G401 (cell line): ENCODE data around the gene ADGRF3. TPM values are rescaled to one million over a fixed set of nuclear protein-coding genes. Genes with fewer than 3 reads are reported as not detected.
A peak's percentile ranks its signal among the peaks of the same experiment; 100 is the strongest.
"Not testable (repeated sequence)": the region's sequence is repeated elsewhere in the genome, so short reads cannot be mapped to it uniquely, and the experiment has no call there.

Experiments
- DNase-seq: peaks from one replicate; pipeline ENCODE4 v3.0.0-alpha.2; 2015; ENCODE audit warnings: low spot score
- in situ Hi-C: cut with HindIII; loops from 2 replicates; pipeline ENCODE4 v1.10.0; 2016; ENCODE audit warnings: low sequenced_read_pairs, mixed read lengths
- total RNA-seq: library from RNA; depleted of rRNA; stranded (reverse); fragments of >200 nt; shearing (Covaris generic); gene quantifications from 2 replicates; pipeline ENCODE4 v1.2.3, GENCODE V29; 2014; rRNA removed

ADGRF3 gene
- total RNA-seq, result 0.47 TPM in 1 of 2 replicates, not detected in the other

- in situ Hi-C loops, result no loop called here
- peak; percentile 87 for DNase-seq
Observed at GRCh38 chr2:26346454-26347053, at the start of gene ADGRF3. Gene ADGRF3 (minus strand): TSS chr2:26346789. CDS start chr2:26346234, 555 bp downstream.

- in situ Hi-C loops, result no loop called here
- peak; percentile 19 for DNase-seq
Observed at GRCh38 chr2:26395394-26395793, 48.8 kb upstream of the ADGRF3 start.

- in situ Hi-C loops, result no loop called here
Observed at GRCh38 chr2:26394694-26395093, 48.1 kb upstream of the ADGRF3 start.

GRCh38 chr2:26387189-26387588 lies 40.6 kb upstream of the ADGRF3 start:
- in situ Hi-C loops, result no loop called here
- no peak for DNase-seq

More at GRCh38 chr2:26394694-26395093, 48.1 kb upstream of the ADGRF3 start:
- no peak for DNase-seq

GRCh38 chr2:26384597-26384996 lies 38.0 kb upstream of the ADGRF3 start:
- in situ Hi-C loops, result no loop called here
- DNase-seq, result no peak

GRCh38 chr2:26384183-26384582 lies 37.6 kb upstream of the ADGRF3 start:
- no peak for DNase-seq

GRCh38 chr2:26382564-26382963 lies 36.0 kb upstream of the ADGRF3 start:
- in situ Hi-C loops, result no loop called here
- no peak for DNase-seq

More at GRCh38 chr2:26384183-26384582, 37.6 kb upstream of the ADGRF3 start:
- in situ Hi-C loops, result no loop called here

- in situ Hi-C loops, result no loop called here
- no peak for DNase-seq
Observed at GRCh38 chr2:26380281-26380680, 33.7 kb upstream of the ADGRF3 start.

GRCh38 chr2:26376799-26377198 lies 30.2 kb upstream of the ADGRF3 start:
- in situ Hi-C loops, result no loop called here

GRCh38 chr2:26370909-26371308 lies 24.3 kb upstream of the ADGRF3 start:
- in situ Hi-C loops, DNase-seq: not testable (repeated sequence)

More at GRCh38 chr2:26376799-26377198, 30.2 kb upstream of the ADGRF3 start:
- no peak for DNase-seq

GRCh38 chr2:26369664-26370063 lies 23.1 kb upstream of the ADGRF3 start:
- DNase-seq, in situ Hi-C loops: not testable (repeated sequence)

GRCh38 chr2:26366957-26367356 lies 20.4 kb upstream of the ADGRF3 start:
- in situ Hi-C loops, result no loop called here
- DNase-seq, result no peak

GRCh38 chr2:26364669-26365068 lies 18.1 kb upstream of the ADGRF3 start:
- in situ Hi-C loops, result no loop called here

GRCh38 chr2:26363958-26364357 lies 17.4 kb upstream of the ADGRF3 start:
- in situ Hi-C loops, result no loop called here
- DNase-seq, result no peak

More at GRCh38 chr2:26364669-26365068, 18.1 kb upstream of the ADGRF3 start:
- DNase-seq, result no peak

- in situ Hi-C loops, result no loop called here
- DNase-seq, result no peak
Observed at GRCh38 chr2:26363323-26363722, 16.7 kb upstream of the ADGRF3 start.

GRCh38 chr2:26359886-26360473 lies 13.4 kb upstream of the ADGRF3 start:
- in situ Hi-C loops, result no loop called here
- DNase-seq, result no peak

GRCh38 chr2:26356771-26357170 lies 10.2 kb upstream of the ADGRF3 start:
- in situ Hi-C loops, result no loop called here
- DNase-seq, result no peak

GRCh38 chr2:26356111-26356510 lies 9.5 kb upstream of the ADGRF3 start:
- in situ Hi-C loops, result no loop called here
- no peak for DNase-seq

- no peak for DNase-seq
- in situ Hi-C loops, result no loop called here
Observed at GRCh38 chr2:26355038-26355995, 8.7 kb upstream of the ADGRF3 start.

GRCh38 chr2:26354469-26354868 lies 7.9 kb upstream of the ADGRF3 start:
- in situ Hi-C loops, DNase-seq: not testable (repeated sequence)
